ENCODE data around the gene NIN. TPM values are rescaled to one million over a fixed set of nuclear protein-coding genes. Genes with fewer than 3 reads are reported as not detected.

The NIN gene
- total RNA-seq, 1 donor from 2014 or later: 78.2 TPM

DNA sequence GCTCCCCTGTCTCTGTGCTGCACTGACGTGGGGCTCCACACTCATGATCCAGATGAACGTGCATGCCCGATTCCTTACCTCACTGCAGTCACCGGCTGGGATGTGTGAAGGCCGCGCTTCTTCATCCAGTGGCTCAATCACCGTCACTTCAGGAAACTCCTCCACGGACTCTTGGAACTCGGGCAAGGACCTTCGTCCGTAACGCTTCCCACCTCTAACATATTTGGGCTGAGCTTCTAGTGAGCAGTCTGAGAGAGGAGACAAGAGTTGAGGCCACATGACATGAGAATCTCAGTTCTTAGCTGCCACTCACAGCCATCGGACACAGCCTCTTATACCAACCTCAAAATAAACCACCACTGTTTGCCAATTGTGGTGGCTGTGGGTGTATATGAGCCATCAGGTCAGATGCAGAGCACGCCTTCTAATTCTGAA is 38.3 kb downstream of the NIN start:
- DNase-seq (ENCODE audit: low read depth): no peak

GRCh38 chr14:50792051-50792477 is 38.9 kb downstream of the NIN start:
- no peak for DNase-seq (ENCODE audit: low read depth)

- DNase-seq (ENCODE audit: low read depth): no peak
Observed at GRCh38 chr14:50791201-50791600, 39.8 kb downstream of the NIN start.

DNA sequence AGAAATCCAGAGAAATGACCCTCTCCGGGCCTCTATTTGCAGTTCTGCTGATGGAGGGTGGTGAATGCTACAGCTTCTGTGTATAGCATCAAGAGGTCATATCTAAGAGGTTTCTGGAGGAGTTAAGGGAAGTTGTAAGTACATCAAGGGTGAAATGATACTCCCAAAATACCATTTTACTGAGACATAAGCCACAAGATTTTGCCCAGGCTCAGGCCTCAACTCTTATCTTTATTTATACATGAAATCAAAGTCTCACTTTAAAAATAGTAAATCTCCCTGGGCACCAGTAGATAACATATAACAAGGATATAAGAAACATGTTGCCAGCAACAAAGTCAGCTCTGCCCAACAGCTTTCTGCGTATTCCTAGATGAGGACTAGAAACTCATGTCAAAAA is 40.4 kb downstream of the NIN start:
- no peak for DNase-seq (ENCODE audit: low read depth)

DNA sequence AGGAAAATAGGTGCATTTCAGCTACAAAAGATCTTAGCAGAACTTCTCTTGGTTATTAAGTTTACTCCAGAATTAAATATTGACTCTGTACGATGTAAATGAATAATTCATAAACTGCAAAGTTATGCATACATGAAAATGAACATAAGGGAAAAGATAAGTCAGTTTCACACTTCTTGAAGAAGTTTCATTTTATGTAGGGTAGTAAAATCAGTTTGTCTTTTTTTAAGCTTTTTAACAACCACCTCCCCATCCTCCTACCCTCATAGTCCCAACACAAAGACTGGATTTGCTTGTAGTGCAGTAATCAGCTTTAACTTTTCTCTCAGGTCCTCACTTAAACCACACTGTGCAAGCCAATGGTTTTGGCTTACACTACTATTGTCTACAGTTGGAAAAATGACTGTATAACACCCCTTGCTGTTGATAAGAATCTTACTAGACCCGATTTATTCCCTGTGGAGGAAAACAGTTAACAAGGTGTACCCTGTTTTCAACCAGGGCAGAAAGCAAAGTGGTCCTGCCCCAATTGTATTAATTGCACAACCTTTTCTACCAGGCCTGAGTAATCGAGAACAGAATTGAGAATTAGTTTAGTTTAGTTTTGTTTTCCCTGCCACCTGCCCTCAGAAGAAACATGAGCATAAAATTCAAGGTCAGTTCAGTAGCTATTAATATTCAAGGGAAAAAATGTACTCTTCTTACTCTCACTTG is 44.1 kb downstream of the NIN start:
- no peak for DNase-seq (ENCODE audit: low read depth)

DNA sequence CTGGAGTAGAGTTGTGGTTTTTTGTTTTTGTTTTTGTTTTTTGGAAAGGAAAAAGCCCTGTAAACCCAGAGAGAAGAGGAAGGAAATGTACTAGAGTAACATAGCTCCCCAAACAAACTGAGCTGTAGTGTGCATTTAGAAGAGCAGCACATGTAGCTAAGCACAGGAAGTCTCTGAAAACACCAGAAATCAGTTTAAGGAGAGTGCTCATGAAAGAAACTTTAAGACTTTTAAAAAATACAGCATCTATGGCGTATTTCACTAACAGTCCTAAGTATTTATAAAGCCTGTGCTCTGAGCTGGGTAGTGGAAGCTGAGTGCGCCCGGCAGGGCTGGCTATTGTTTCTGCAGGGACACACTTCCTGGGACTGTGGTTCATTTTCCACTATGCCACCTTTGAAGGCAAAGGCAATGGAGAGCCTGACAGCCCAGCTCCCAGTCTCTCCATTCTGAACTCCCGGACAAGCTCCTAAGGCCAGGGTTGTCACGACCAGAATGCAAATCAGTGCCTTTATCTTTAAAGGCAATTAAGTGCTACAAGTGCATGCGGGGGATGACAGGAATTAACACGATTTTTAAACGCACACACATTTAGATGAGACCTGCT is 45.4 kb downstream of the NIN start:
- no peak for DNase-seq (ENCODE audit: low read depth)

GRCh38 chr14:50784683-50785456 is 46.1 kb downstream of the NIN start:
- no peak for DNase-seq (ENCODE audit: low read depth)

- DNase-seq (ENCODE audit: low read depth): peak; percentile 13
Observed at GRCh38 chr14:50783563-50783962, 47.4 kb downstream of the NIN start.

- no peak for DNase-seq (ENCODE audit: low read depth)
Observed at GRCh38 chr14:50780393-50780792, 50.6 kb downstream of the NIN start.

DNA sequence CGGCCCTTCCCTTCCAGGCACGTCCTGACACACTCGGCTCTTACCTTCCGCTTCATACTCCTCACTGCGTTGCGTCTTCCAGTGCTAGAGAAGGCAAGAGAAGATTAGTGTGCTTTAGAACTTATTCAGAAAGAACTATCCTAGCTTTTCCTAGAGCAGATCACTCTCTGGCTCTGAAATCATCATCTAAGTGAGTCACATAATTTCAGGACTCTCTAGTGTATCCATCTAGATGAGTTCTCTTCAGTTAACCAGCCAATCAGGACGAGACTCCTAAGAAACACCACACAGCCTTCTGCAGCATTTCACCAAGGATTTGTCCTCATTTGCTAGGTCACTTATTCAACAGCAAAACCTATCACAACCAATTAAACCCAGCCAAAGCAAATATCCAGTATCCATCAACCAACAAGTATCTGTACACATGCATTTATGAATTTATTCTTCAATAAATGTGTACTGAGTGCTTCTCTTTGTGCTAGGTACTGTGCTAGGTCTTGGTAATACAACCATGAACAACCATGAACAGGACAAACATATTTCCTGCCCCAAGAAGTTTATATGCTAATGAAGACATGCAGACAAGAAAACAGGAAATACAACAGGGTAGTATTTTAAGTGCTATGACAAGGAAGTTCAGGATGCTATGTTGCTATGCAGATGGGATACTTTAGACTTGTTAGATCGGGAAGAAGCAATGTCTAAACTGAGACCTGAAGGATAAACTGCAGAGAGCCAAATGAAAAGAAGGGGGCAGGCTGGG is 52.1 kb downstream of the NIN start:
- peak; percentile 15 for DNase-seq (ENCODE audit: low read depth)

- DNase-seq (ENCODE audit: low read depth): no peak
Observed at GRCh38 chr14:50776522-50776921, 54.4 kb downstream of the NIN start.

DNA sequence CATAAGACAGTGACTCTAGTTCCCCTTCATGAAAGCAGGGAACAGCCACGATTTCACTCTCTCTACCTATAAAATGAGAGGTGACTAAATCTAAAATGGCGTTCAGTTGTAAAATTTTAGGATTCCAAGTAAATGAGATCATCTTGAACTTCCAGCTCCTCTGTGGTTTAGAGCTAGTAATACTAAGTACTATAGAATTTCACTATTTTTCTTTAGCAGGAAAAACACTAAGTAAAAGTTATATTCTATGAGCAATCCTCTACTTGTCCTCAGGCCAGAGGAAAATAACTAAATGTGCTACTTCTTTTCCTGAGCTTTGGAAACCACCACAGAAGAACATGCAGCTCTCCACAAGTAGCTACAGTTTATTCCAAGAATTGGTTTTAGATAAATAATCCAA is 55.6 kb downstream of the NIN start:
- DNase-seq (ENCODE audit: low read depth): peak; percentile 96

DNA sequence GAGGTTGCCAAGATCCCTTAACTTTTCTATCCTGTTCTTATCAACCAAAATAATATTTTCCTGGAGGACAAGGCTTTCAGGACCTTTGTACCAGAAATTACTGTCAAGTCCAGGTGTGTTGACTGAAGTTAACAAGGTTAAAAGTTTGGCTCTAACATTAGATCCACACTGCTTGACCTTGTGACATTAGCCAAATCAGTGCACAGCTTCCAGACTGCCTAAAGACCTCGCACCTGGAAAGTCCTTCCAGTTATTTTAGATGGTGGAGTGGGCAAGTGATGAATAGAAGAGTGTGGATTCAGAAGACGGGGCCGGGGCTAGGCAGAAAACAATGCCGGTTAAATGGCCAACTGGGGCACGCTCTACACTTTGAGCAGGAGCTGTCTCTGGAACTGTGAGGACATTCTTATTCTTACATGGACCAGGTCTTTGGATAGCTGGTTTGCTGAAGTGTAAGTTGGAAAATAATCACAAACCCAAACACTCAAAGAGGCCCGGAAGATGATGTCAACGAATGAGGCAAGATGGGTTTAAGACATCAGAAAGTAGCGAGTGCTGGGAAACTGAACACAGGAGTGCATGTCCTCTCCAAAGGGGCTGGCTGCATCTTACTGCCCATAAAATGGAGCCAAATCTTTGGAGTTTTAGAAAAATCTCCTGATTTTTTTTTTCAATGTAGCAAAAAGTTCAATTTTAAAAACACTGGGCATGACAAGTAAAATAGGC is 56.3 kb downstream of the NIN start:
- no peak for DNase-seq (ENCODE audit: low read depth)

GRCh38 chr14:50773632-50774541 is 57.1 kb downstream of the NIN start:
- DNase-seq (ENCODE audit: low read depth): peak; percentile 9

DNA sequence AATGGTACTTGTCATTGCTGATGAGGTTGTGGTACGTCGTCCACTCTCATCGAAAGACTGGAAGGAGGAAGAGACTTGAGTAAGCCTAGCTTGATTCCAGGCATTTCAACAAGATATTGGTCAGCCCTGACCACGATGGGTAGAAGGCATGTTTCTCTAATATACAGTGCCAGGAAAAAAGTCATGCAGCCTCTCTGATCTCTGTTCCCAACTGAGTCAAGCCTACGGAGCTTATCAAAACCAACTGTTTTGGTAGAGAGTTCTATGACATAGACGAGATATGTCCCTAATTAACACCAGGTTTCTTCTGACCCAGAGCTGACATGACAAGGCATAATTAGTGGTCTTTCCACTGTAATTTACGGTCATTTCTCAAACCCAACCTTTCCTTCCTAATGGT is 58.5 kb downstream of the NIN start:
- no peak for DNase-seq (ENCODE audit: low read depth)

GRCh38 chr14:50770586-50770985 is 60.4 kb downstream of the NIN start:
- peak; percentile 16 for DNase-seq (ENCODE audit: low read depth)

DNA sequence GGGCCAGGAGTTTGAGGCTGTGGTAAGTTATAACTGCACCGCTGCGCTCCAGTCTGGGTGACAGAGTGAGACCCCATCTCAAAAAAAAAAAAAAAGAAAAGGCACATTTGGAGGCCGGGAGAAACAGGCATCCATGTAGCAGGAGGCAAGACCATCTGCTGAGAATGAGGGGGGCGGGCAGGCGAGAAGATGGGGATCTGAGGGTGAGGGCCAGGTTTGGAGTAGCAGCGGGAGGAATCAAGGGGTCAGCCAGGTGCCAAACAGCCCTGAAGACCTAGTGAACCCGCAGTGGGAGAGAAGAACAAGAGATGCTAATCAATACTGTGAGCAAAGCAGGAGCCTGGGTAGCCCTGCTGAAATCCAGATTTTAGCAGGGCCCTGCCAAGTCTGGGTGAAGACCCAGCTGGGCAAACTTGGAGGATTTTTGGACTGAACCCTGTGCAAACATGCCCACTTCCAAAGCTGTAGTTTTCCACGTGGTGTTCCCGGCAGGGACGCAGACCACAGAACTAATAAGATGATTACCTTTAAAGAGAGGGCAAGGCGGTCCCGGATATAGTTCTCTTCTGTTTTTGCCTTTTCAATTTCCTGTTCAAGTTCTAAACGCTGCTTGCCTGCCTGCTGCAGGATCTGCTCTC is 61.0 kb downstream of the NIN start:
- DNase-seq (ENCODE audit: low read depth): no peak

GRCh38 chr14:50768680-50769079 is 62.3 kb downstream of the NIN start:
- DNase-seq (ENCODE audit: low read depth): no peak

GRCh38 chr14:50766338-50766886 is 64.5 kb downstream of the NIN start:
- DNase-seq (ENCODE audit: low read depth): peak; percentile 58

Data from renal cortical epithelial cell (primary cell).